ENCODE measurements around the gene DNAJC5.

Gene DNAJC5

DNA sequence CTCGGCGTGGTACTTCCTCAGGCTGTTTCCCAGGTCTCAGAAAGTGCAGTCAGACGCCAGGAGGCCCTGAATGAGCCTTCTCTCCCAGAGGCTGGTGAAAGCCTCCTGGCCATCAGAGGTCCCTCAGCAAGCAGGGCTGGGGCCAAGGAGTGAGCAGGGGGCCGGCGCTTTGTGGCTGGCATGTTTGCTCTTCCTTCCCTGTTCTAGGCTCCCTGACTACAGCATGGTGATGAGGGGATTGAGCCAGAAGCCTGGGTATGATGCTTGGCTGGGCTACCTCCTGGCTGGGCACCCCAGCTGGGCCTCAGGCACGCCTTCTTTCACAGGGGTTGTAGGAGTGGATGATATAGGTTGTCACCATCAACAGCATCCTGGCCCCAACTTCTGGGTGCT, 11.7 kb upstream of the DNAJC5 start:
- DNase-seq (ENCODE audit: low read depth in 4 of 4, low spot score in 1 of 4) = no peak

DNA sequence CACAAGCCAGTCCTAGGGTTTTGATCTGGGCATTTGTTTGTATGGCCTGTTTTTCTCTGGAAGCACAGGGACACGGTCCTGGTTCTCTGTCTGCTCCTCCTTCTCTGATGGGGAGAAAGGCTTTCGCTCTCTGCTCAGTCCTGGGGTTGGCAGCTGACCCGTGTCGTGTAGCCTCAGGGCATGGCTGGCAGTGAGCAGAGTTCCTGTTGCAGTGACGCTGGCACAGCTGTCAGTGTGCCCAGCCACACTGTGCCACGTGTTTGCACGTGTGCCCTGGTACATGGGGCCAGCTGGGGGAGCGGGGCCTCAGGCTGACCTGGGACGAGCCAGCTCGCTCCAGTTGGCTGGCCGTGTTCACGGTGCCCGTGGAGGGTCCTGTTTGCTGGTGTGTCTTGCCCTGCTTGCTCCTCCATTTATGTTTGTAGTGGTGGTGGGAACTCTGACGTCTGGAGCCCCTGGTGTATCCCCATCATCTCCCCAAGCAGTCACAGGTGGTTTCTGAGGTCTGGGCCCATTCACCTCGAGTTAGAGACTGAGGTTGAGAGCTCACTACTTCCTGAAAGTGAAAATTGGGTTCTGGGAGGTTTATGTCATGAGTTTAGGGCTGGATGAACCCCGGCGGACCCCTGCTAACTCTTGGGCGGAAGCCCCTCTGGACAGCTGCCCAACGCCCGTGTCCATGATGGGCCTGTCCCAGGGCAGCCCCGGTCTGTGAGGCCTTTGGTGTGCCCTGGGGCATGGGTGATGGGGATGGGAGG, 10.2 kb upstream of the DNAJC5 start:
- no peak for DNase-seq (ENCODE audit: low read depth in 4 of 4, low spot score in 1 of 4)

DNA sequence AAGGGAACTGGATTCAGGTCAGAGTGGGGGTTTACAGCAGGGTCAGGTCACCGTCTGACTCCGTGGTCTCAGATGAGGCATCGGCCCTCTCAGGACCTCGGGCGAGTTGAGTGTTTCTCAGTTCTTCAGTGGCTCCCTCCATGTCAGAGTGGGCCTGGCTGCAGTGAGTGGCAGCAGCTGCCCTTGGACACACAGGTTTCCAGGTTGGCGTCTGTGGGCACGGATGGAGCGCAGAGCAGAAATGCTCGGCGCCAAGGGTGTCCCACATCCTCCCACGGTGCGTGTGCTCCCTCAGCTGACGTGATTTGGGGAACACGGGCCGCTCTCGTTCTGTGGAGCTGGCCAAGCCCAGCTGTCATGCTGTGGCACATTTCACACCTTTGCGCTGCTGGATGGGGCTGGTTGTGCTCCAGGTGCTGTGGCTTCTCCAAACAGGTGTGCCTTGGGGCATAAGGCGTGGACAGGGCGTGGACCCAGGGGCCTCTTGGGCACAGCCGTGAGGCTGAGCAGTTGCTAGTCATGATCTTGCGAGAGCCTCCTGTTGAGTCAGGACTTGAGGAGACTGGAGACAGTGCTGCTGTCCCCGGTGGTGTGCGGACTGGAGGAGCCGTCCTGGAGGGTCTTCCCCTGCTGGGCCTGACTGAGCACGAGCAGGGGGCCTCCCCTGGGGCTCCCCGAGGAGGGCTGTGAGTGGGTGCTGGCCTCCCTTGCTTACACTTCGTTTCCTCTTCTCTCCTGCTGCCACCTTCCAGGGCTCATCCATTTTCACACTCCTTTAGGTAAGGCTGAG, 9.5 kb upstream of the DNAJC5 start:
- DNase-seq (ENCODE audit: low read depth in 4 of 4, low spot score in 1 of 4) = no peak

DNA sequence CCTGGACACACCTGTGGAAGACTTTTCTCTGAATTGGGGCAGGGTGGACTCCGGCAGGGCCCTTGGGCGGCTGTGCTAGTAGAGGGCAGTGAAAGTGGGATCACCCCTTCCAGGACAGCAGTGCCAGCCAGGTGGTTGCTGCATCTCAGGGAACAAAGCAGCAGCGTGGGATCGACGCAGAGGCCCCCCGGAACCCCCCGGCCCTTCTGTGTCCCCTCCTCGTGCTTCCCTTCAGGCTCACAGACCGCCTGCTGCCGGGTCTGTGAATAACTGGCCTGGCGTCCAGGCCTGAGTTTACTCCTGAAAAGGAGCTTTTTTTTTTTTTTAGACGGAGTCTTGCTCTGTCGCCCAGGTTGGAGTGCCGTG, 8.9 kb upstream of the DNAJC5 start:
- DNase-seq (ENCODE audit: low read depth in 4 of 4, low spot score in 1 of 4) = no peak

DNA sequence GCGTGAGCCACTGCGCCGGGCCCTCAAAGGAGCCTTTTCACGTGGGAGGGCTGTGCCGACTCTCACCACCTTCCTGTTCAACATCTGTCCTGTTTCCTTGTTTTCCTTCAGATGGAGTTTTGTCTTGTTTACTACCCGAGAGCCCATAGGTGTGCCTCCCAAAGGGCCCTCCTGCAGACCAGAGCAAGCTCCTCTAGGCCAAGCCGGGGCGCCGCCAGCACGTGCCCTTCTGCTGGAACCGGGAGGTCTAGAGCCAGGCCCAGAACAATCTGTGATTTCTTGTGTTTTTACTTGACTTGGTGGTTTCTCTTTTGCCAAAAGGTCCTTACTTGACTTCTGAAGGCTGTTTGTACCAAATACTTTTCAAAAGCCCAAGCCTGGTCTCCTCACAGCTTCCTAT, 8.0 kb upstream of the DNAJC5 start:
- DNase-seq (ENCODE audit: low read depth in 4 of 4, low spot score in 1 of 4) = no peak

DNA sequence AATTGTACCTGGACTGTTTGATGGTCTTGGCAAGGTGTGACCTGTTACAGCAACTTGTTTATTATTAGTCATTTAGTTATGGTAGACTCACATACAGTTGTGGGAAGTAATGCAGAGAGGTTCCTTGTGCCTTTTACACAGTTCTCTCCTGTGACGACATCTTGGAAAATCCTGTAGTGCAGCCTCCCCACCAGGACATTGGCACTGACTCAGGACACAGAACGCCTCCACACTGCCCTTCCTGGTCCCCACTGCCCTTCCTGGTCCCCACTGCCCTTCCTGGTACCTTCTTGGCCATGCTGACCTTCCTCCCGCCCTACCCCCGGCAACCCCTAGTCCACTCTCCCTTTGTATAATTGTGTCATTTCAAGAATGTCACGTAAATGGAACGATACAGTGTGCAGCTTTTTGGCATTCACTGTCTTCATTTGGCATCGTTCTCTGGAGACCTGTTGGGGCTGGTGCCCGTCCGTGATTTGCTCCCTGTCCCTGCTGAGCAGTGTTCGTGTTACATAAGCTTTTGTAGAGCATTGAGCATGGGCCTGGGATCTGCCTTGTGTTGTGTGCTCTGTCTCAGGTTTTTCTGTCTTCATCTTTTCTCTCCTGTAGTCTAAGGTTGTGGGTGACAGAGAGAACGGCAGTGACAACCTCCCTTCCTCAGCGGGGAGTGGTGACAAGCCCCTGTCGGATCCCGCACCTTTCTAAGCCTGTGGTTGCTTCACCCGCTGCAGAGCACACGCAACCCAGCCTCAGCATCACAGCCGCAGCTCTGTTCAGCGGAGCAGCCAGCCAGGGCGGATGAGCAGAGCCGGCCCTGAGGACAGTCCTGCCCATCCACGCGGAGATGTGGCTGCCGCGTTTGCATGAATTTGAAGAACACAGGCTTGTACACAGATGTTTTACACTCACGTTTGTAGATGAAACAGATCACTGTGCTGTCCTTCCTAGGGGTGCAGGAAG, 5.4 kb upstream of the DNAJC5 start:
- no peak for DNase-seq (ENCODE audit: low read depth in 4 of 4, low spot score in 1 of 4)

DNA sequence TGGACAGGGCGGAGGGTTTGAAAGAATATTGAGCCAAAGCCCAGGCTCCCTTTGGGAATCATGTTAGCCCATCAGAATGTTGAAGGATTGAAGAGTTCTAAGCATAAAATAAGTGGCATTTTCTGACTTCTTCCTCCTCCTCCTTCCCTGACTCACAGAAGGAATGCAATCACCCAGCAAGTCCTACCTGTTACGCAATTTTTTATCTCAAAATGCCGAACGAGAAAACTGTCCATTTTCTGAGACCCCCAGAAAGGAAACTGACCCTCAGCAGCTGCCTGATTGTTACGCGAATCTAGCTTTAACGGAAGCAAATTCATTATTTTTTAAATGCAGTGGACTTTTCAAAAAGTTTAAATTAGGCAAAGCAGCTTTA, 4.7 kb upstream of the DNAJC5 start:
- no peak for DNase-seq (ENCODE audit: low read depth in 4 of 4, low spot score in 1 of 4)

DNA sequence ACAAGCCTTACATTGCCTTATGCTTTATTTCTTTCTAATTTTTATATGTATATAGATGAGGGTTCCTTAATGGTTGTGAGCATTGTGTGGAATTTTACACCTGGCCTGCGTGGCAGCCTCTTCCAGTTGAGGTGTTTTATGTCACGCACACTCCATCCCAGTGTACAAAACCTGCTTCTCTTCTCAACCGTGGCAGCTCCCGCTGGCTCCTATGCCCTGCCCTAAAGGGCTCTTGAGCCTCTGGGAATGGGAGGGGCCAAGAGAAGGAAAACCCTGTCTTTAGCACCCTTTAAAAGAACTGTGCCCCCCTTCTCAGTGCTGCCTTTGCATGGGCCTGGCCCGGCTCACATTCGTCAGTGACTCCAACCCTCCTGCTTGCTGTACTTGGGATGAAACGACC, 4.3 kb upstream of the DNAJC5 start:
- no peak for DNase-seq (ENCODE audit: low read depth in 4 of 4, low spot score in 1 of 4)

DNA sequence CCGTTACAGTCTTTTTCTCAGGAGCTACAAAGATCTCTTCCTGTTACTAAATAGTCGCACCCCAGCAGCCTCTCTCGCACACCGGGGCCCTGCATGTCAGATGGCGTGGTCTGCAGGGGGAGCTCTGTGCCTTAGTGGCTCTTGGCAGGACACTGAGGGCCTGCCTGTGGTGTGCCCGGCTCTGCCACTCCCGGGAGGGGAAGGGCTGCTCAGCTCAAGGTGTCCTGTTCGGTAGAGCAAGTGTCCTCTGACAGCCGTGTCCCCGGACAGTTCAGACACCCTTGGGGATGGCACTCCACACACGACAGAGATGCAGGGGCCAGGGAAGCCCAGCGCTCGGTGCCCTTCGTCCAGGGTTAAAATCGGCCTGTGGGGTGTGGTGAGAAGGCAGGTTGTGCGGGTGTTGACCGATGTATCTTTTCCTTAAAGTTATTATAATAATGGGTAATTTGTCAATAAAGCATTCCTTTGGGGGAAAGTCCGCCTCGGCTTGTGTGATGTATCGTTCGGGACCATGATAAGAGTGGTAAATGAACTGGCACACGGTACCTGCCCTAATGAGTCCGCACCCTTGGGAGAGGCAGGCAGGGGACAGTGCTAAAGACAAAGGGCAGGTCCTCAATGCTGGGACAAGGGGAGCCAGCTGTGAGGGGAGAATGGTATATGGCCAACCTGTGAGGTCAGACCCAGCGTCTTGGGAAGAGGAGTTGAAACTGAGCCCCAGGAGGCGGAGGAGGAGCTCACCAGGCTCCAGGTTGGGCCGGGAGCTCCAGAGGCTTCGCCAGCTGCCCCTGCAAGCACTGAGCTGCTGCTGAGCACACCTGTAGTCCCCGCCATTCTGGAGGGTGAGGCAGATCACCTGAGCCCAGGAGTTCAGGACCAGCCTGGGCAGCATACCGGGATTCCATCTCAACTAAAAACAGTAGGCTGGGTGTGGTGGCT, 3.6 kb upstream of the DNAJC5 start:
- DNase-seq (ENCODE audit: low read depth in 4 of 4, low spot score in 1 of 4) = no peak

DNA sequence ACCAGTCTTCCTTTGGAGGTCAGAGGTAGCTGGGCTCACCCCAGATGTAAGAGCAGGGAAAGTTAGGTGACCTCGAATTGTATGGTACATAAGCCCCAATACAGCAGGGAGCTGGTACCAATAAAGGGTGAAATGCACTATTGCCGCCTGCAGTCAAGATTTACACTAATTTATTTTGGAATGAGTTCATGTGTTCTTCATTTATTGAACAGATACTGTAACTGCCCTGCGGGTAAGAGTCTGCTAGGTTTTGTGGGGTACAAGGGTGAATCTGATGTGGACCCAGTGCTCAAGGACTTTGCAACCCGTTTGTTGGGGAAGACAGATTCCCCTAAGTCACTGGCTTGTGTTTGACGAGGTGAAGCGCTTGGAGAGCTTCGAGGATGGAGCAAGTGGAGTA, 2.5 kb upstream of the DNAJC5 start:
- no peak for DNase-seq (ENCODE audit: low read depth in 4 of 4, low spot score in 1 of 4)

DNA sequence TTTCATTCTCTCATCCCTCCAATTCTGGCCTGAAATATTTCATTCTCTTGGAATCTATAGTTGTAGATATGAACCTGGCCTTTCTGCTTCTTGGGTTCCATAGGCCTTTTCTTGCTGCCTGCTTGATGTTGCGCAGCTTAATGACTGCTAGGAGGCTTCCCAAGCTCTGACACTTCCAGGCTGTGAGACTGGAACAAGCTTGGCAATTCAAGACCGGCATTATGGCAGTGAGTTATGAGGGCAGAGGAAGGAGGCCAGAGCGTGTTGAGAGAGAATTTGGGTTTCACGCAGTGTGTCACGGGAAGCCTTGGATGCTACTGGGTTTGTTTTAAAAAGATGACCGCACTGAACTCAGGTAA, 948 bp upstream of the DNAJC5 start:
- no peak for DNase-seq (ENCODE audit: low read depth in 4 of 4, low spot score in 1 of 4)

DNA sequence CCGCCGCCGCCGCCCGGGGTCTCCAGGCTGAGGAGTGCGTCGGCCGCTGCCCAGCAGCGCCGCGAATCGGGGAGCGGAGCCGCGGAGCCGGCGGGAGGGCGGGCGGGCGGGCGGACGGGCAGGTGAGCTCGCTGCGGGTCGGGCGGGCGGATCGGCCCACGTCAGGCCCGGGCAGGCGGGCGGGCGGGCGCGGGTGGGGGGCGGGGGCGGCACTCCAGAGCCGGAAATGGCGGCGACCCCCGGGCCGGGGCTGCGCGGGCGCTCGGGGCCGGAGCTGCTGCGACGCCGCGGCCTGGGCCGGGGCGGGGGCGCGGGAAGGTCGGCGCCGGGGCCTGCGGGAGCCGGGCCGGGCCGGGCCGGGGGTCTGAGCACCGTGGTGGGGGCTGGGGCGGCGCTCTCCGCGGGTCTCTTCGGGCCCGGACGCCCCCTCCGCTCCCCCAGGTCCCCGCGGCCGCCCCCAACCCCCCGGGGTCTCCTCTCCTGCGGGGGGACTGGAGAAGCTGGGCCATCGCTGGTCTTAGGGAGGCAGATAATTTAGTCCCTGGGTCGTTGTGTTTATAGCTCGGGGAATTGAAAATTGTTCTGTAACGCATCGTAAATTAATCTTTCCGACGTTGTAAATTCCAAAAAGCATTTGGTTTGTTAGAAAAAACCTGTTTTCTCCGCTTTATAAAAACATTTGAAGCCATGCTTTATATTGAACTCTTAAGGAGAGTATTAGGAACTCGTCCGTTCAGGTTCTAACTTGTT, 451 bp downstream of the DNAJC5 start:
- no peak for DNase-seq (ENCODE audit: low read depth in 4 of 4, low spot score in 1 of 4)

DNA sequence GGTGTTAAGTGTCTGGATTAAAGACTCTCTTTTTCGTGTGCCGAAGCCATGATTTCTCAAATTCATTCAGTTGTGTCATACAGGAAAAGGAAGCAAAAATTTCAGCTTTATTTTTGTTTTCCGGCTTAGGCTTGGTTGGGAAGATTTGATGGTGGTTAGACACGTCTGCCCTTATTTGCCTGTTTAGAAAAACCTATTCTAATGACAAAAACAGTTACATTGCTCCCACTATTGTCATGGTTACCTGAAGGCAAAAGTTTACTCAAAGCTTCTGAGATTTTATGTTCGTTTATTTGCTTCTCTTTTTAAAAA, 982 bp downstream of the DNAJC5 start:
- no peak for DNase-seq (ENCODE audit: low read depth in 4 of 4, low spot score in 1 of 4)

DNA sequence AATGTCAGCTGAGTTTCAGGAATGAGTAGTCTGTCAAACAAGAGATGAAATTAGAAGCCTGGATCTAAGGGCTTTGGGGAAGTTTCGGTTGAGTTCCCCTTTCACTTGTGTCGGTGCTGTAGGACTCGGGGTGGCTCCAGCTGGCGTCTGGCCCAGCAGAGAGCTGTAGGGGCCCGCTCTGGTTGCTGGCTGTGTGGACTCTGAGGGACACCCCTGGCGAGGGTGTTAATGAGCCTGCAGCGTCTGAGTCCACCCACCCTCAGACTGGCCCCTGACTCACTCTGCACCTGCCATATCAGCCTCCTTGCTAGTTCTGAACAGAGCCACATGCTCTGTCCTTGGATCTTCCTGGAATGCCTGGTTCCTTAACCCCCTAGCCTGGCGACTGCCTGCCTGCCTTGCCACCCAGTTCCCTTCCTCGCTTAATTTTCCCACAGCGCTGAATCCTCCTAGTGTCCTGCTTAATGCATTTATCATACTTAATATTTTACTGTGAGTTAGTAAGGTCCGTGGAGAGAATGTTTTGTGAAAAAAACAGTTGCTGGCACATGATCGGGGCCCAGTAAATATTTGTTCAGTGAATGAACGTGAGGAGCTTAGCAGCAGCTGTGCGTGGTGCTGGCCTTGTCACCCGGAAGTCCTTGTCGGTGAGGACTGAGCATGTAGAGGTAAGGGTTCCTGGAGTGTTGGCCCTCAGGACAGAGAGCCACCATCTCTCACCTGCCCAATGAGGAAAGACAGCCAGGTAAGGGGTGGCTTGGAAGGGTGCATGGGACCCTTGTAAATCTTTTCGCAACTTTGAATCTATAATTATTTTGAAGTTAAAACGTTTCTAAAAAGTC, 1.6 kb downstream of the DNAJC5 start:
- no peak for DNase-seq (ENCODE audit: low read depth in 4 of 4, low spot score in 1 of 4)

DNA sequence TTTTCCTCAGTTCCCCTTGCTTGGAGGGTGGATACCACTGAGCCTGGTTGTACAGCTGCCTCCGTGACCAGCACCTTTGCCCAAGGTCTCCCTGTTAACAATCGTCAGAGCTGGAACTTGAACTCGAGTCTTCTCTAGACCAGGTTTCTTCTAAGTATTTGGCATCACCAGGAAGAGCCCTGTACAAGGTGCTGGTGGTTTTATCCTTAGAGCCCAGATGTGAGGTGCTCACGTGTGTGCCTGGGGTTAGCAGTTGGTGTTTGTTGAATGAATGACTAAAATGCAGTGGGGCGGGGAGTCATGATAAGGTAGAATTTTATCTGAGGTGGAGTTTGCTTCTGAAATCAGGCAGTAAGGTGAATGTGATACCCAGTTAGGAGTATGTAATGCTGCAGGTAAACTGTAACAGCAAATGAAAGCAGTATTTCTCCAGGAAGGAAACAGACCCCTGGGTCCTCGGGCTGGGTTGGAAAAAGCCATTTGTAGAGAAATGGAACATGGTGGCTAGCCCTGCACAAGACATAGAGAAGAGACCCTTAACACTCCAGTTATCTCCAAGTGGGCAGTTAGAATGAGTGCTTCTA, 3.1 kb downstream of the DNAJC5 start:
- DNase-seq (ENCODE audit: low read depth in 4 of 4, low spot score in 1 of 4) = no peak

DNA sequence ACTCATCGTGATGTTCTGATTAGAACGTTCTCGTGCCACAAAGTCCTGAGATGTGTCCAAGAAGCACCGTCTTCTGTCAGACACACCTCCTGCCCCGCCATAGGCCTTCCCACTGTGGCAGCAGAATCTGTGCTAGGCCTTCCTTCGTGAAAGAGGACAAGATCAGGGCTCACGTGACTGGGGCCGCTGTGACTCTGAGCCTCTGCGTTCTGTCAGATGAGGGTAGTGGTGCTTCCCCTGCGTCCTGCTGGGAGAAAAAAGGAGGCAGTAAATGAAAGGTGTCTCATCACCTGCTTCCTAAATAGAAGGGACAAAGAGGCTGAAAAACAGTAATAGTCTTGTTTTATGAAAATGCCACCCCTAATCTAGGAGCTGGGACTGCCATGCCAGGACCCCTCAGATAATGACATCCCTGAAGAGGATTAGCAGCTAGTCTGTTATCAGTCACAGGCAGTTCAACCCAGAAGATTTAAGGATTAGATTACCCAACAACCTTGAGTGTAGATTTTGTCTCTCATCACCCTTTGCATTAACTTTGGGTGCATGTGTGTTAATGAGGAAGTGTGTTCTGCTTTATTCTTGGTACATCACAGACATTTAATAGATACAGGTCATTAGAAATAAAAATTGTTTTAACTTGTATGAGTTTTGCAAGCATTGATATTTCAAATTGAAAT, 4.1 kb downstream of the DNAJC5 start:
- no peak for DNase-seq (ENCODE audit: low read depth in 4 of 4, low spot score in 1 of 4)

DNA sequence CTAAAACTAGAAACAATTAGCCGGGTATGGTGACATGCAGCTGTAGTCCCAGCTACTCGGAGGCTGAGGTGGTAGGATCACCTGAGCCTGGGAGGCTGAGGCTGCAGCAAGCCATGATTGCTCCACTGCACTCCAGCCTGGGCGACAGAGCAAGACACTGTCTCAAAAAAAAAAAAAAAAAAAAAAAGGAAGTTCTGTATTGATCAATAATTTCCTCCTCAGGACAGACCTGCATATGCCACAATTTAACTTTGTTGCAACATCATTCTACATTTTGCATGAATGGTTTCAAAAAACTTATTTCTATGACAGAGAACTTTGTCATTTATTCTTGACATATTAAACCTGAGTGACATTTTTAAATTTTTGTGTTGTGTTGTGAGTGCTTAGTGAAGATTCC, 5.5 kb downstream of the DNAJC5 start:
- DNase-seq (ENCODE audit: low read depth in 4 of 4, low spot score in 1 of 4) = no peak

DNA sequence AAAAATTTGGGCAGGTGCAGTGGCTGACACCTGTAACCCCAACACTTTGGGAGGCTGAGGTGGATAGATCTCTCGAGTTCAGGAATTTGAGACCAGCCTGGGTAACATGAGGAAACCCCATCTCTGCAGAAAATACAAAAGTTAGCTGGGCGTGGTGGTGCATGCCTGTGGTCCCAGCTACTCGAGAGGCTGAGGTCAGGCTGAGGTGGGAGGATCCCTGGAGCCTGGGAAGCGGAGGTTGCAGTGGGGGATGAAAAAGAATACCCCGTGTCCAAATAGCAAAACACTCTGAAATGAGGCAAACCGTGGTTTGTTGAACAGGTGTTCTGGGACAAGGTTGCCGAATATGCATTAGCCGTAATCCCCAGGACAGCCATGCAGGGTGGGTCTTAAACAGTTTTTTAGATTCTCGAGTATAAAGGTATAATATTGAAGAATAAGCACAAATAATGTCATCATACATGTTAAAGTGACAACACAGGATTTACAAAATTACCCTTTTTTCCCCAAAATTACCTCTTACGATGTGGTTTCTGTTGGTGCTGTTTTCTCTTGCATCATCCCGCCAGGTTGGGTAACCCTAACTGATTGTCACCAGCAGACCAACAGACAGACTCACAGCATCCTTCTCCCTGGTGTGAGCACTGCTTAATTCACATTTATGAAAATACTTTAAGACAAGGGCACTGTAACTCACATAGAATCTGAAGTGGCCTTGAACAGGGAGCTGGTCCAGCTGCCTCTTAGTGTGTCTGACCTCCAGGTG, 9.1 kb downstream of the DNAJC5 start:
- no peak for DNase-seq (ENCODE audit: low read depth in 4 of 4, low spot score in 1 of 4)

Measured in stimulated activated CD4-positive, alpha-beta T cell treated with anti-CD3 and anti-CD28 coated beads, Interleukin-1b, Interleukin-23, amount 100 ng/mL, for 24 hours (primary cell).